ENCODE measurements around the gene TRABD.

DNA sequence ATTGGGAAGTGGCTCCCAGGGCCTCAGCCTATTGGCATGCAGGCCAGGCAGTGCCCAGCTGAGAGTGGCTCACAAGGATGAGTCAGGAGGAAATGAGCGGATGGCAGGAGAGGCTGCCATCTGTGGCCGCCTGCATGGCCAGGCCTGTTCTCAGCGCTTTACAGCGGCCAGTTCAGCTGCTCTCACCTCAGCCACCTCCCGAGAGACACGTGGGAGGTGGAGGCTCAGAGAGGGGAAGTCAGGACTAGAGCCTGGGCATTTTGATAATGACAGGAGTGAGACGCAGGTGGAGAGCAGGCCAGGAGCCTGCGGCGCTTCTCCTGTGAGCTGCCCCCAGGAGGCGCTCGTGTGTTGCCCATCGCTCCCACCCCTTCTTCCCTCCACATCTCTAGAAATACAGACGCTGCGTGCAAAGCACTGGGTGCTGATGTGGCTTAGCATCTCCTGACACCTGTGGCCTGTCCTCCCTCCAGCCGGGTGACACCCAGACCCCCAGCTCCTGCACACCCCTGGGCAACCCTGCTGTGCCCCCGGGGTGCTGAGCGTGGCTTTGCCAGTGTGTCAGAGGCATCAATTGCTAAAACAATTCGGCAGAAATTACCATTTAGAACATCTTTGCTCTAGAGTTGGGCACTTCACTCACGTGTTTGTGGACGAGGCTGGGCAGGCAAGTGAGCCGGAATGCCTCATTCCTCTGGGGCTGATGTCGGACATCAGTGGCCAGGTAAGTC is 36.6 kb upstream of the TRABD start:
- TF ChIP-seq, protein P1, sequence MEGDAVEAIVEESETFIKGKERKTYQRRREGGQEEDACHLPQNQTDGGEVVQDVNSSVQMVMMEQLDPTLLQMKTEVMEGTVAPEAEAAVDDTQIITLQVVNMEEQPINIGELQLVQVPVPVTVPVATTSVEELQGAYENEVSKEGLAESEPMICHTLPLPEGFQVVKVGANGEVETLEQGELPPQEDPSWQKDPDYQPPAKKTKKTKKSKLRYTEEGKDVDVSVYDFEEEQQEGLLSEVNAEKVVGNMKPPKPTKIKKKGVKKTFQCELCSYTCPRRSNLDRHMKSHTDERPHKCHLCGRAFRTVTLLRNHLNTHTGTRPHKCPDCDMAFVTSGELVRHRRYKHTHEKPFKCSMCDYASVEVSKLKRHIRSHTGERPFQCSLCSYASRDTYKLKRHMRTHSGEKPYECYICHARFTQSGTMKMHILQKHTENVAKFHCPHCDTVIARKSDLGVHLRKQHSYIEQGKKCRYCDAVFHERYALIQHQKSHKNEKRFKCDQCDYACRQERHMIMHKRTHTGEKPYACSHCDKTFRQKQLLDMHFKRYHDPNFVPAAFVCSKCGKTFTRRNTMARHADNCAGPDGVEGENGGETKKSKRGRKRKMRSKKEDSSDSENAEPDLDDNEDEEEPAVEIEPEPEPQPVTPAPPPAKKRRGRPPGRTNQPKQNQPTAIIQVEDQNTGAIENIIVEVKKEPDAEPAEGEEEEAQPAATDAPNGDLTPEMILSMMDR (IDR thresholded peaks at IDR 0.05) = peak; percentile 31 to 72 (median 62)
- no peak for TF ChIP-seq POLR2A (IDR thresholded peaks at IDR 0.05)

Measured in thyroid gland (tissue), 4 donors.